Stomach (tissue), 4 donors: ENCODE measurements around the gene TESPA1.

ENCODE experiments used
- CTCF ChIP-seq, 7 experiments: fragments of 450-650 bp in 4 of 7; fragments of 200-600 bp in 3 of 7; sonication (generic) in 3 of 7; IDR thresholded peaks; one replicate each; pipeline ENCODE4 v1.5.1; 2016 to 2019; ENCODE audit warnings: antibody characterized with exemption in 7 of 7, control low read depth in 2 of 7, mild to moderate bottlenecking in 1 of 7
- EP300 ChIP-seq: sonication (generic); formaldehyde crosslinking; IDR thresholded peaks from one replicate; pipeline ENCODE4 v1.6.1; 2017; ENCODE audit warnings: antibody characterized with exemption
- POLR2A ChIP-seq, 4 donors: fragments of 450-650 bp; IDR thresholded peaks; one replicate each; pipeline ENCODE4 v1.6.1; 2016; ENCODE audit warnings: antibody characterized with exemption in 4 of 4, control low read depth in 2 of 4, mild to moderate bottlenecking in 1 of 4, moderate library complexity in 1 of 4
- POLR2AphosphoS5 ChIP-seq, 3 donors: sonication (generic); formaldehyde crosslinking; IDR thresholded peaks; one replicate each; pipeline ENCODE4 v1.6.1; 2016; ENCODE audit warnings: antibody characterized with exemption in 3 of 3

- TF ChIP-seq CTCF (IDR thresholded peaks at IDR 0.05), result no peak
- TF ChIP-seq POLR2AphosphoS5 (IDR thresholded peaks at IDR 0.05), result peak in 1 of 3 donors; percentile 51
- no peak for TF ChIP-seq POLR2A (IDR thresholded peaks at IDR 0.05)
- TF ChIP-seq EP300, result no peak
Measured at GRCh38 chr12:54935235-54935951, 49.2 kb downstream of the TESPA1 start.
